Measurements from ENCODE around the gene LYST.

- TF ChIP-seq RFX5 (IDR thresholded peaks at IDR 0.05; ENCODE audit: low read depth, low read length) (no peak), RAD21 (IDR thresholded peaks at IDR 0.05; ENCODE audit: low read length) (no peak), CTCF (conservative IDR thresholded peaks at IDR 0.05; ENCODE audit: low read depth, low read length) (no peak), POLR2A (IDR thresholded peaks at IDR 0.05; ENCODE audit: low read depth, low read length) (no peak), SMC3 (IDR thresholded peaks at IDR 0.05; ENCODE audit: low read depth, low read length) (no peak)
Measured at GRCh38 chr1:235864931-235865525, 1.7 kb downstream of the LYST start.

Measured in IMR-90 (cell line).